ENCODE data around the gene SPATA12. TPM values are rescaled to one million over a fixed set of nuclear protein-coding genes. Genes with fewer than 3 reads are reported as not detected.

SPATA12 gene
- not detected for total RNA-seq

GRCh38 chr3:57060089-57060821 lies at the start of gene SPATA12:
TSS of gene SPATA12 (plus strand) at chr3:57060664. CDS start at chr3:57073695, 13,031 bp downstream.
- no peak within 1 kb of the TSS for H3K4me3 ChIP-seq (ENCODE audit: low read depth, poor library complexity, severe bottlenecking)
- WGBS, 2 donors = 35 to 38% methylated on average over 11 of the region's 11 CpGs
- intact Hi-C loops (cut with DNase I; ENCODE audit: low total_unique reads) = no loop called here
- DNase-seq (ENCODE audit: low spot score in 2 of 2) = peak; percentile 88 to 96
- TF ChIP-seq POLR2A (IDR thresholded peaks at IDR 0.05) (no peak), CTCF (IDR thresholded peaks at IDR 0.05) (no peak)

- H3K4me3 ChIP-seq (ENCODE audit: low read depth, poor library complexity, severe bottlenecking) = no peak overlapping the region
- no peak for DNase-seq (ENCODE audit: low spot score in 2 of 2)
- intact Hi-C loops (cut with DNase I; ENCODE audit: low total_unique reads) = no loop called here
- TF ChIP-seq POLR2A (IDR thresholded peaks at IDR 0.05) = no peak
- TF ChIP-seq CTCF (IDR thresholded peaks at IDR 0.05) = no peak
- 51 to 57% methylated on average over 13 of the region's 13 CpGs for WGBS, 2 donors
These were observed 49.4 kb upstream of the SPATA12 start for GRCh38 chr3:57011022-57011421.

- intact Hi-C loops (cut with DNase I; ENCODE audit: low total_unique reads) = no loop called here
- no peak for DNase-seq (ENCODE audit: low spot score in 2 of 2)
- 93 to 98% methylated on average over 3 to 11 of the region's 22 CpGs for WGBS, 2 donors
- H3K4me3 ChIP-seq (ENCODE audit: low read depth, poor library complexity, severe bottlenecking) = no peak overlapping the region
- no peak for TF ChIP-seq POLR2A (IDR thresholded peaks at IDR 0.05)
- no peak for TF ChIP-seq CTCF (IDR thresholded peaks at IDR 0.05)
These were observed 47.6 kb upstream of the SPATA12 start for GRCh38 chr3:57012847-57013246.

- no peak for DNase-seq (ENCODE audit: low spot score in 2 of 2)
- intact Hi-C loops (cut with DNase I; ENCODE audit: low total_unique reads) = no loop called here
- WGBS, 2 donors = 79 to 88% methylated on average over 7 of the region's 7 CpGs
- TF ChIP-seq CTCF (IDR thresholded peaks at IDR 0.05) (no peak), POLR2A (IDR thresholded peaks at IDR 0.05) (no peak)
- H3K4me3 ChIP-seq (ENCODE audit: low read depth, poor library complexity, severe bottlenecking) = no peak overlapping the region
These were observed 45.1 kb upstream of the SPATA12 start for GRCh38 chr3:57015350-57015729.

GRCh38 chr3:57015912-57016311 lies 44.6 kb upstream of the SPATA12 start:
- H3K4me3 ChIP-seq (ENCODE audit: low read depth, poor library complexity, severe bottlenecking) = no peak overlapping the region
- 95 to 99% methylated on average over 6 of the region's 6 CpGs for WGBS, 2 donors
- DNase-seq (ENCODE audit: low spot score in 2 of 2) = no peak
- intact Hi-C loops (cut with DNase I; ENCODE audit: low total_unique reads) = no loop called here
- TF ChIP-seq POLR2A (IDR thresholded peaks at IDR 0.05) (no peak), CTCF (IDR thresholded peaks at IDR 0.05) (no peak)

- DNase-seq (ENCODE audit: low spot score in 2 of 2) = no peak
- no peak for TF ChIP-seq POLR2A (IDR thresholded peaks at IDR 0.05)
- no peak for TF ChIP-seq CTCF (IDR thresholded peaks at IDR 0.05)
- intact Hi-C loops (cut with DNase I; ENCODE audit: low total_unique reads) = no loop called here
- no peak overlapping the region for H3K4me3 ChIP-seq (ENCODE audit: low read depth, poor library complexity, severe bottlenecking)
- WGBS, 2 donors = 51 to 62% methylated on average over 8 of the region's 8 CpGs
These were observed 43.0 kb upstream of the SPATA12 start for GRCh38 chr3:57017459-57017845.
